HS-5 (cell line): Measurements from ENCODE around the gene SKI.

Experiments
- DNase-seq: peaks from one replicate; pipeline ENCODE4 v3.0.0-alpha.2; 2012; ENCODE audit warnings: low read depth

Gene SKI

DNA sequence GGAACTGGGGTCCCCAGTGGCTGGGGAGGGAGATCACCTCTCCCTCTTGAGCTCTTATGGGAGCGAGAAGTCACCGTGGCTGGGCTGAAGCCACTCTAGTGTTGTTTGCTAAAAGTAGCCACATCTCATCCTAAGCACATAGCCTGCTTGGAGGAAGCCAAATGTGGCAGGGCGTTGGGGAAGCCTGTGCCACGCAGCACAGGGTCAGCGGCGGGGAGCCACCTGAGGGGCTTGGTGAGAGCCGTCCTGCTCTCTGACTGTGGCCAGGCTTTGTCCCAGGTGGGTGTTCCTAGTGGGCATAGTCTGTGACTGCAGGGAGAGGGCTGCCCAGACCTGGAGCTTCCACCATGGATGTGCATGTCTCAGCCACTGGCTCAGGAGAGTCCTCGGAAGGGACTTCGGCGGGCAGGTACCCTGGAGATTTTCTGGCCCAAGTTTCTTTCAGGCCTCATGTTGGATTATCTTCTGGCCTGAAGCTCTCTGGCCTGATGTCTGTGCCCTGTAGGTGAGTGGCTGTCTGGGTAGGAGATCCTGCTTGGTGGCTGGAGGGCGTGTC, 124.3 kb downstream of the SKI start:
- no peak for DNase-seq

DNA sequence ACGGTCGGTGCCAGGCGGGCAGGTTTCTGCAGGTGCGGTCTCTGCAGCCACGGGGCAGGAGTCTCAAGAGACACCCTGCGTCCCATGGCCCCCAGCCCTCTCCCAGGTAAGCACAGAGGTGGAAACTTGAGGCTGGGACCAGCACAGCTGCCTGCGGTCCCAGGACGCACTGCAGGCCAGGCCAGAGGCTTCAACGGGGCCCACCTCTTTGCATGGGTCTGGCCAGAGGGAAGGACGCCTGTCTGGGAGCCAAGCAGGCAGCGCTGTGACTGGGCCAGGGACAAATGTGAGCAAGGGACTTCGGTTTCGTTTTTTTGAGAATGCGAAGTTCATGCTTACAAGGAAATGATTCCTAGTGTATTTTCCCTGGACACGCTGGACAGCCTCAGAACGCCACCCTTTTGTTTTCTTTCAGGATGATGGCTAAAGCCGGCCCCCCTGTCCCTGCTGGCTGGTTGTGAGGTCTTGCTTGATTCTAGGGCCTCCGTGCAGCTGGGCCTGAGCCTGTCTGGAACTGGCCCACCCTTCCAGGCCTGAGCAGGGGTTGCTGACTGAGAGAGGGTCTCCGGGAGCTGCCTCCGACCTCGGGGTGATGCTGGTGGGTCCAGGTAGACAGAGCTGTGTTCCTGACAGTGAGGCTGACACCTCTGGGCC, 124.9 kb downstream of the SKI start:
- DNase-seq: no peak

DNA sequence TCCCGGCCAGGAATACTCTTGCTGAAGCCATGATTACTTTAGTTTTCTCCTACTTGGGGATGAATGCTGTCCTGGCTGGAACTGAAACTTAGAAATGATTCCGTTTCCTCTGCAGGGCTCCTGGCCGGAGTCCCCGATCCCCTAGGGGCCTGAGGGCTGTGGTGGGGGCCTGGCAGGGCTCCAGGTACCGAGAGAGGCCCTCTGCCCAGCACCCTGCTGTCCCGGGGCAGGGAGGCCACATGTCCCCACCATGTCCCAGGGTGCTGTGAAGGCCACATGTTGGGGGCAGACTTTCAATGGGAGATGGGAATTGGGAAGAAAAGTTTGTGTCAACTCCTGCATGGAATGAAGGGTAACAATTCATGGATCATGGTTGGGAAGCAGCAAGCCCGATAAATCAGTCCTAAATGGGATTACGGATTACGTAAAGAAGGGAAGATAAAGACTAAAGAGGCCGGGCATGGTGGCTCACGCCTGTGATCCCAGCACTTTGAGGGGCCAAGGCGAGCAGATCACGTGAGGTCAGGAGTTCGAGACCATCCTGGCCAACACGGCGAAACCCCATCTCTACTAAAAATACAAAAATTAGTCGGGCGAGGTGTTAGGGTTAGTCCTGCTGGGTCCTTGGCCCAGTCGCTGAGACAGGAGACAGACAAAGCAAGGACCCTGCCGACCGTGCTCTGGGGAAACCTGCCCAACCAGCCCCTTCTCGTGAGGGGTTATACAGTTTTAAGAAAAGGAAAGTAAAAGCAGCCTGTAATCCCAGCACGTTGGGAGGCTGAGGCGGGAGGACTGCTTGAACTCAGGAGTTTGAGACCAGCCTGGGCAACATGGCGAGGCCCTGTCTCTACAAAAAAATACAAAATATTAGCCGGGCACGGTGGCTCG, 125.7 kb downstream of the SKI start:
- DNase-seq: no peak

DNA sequence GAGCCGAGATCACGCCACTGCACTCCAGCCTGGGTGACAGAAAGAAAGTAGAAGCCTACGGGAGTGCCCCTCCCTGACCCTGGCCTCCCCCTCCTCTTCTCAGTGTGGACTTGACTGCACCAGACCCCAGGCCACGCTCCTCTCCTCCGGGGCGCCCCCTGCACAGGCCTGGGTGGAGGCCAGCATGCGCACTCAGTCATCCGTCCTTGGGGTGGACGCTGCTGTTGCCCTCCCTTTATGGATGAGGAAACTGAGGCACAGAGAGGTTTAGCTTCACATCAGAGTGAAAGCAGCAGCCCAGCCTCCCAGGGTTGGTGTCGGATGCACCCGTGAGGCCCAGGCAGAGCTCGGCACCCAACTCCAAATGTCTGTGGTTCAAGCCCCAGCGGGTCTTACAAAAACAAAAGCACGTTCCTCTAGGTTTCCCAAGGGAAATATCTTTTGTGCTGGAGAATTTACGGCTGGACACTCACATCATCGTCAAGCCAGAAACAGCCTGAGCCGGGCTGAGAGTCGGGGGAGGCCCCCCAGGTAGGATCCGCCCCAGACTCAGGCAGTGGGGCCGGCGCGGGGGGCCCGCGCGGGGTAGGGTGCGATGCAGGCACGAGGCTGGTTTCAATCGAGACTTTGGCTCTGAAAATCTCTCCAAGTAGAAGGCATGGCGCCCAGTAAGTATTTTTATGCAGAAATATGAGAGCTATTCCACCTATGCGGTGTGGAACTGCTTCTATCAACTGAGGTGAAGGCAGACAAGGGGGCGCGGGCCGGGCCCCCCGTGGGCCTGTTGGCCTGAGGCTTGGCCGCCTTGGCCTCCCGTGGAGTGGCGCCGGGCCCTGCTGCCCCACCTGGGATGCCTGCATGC, 126.6 kb downstream of the SKI start:
- no peak for DNase-seq

DNA sequence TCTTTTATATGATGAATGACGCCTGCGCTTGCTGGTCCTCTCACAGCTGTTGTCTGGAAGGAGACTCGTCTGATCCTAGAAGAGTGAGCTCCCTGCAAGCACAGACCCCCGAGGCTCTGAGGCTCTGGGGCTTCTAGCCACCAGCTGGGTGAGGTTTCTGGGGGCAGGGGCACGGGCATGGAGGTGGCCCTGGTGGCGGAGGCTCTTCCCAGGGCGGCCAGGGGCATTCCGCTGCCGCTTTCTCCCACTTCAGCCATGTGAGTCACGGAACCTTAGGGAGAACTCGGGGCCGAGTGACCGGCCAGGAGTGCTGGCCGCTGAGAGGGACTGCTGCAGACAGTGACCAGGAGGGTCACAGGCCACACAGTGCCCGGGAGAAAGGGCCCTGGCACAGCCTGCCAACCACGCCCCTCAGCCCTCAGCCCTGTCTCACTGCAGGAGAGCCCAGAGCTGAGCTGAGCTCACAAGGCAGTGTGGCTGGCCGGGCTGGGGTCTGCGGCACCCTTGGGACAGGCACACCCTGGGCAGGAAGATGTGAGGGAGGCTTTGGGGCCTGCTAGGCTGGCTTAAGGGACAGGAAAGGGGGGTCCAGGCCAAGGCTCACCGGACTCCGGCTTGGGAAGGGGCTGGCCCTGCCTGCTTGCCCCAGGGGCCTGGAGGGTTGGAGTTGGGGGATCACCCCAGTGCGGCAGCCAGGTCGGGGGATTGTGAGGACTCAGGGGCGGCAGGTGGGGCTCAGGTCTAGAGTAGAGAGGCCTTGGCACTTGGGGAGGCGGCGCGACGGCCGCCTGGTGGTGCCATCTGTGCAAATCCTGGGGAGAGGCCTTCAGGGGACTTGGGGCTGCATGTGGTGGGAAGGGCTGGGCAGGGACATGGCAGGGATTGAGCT, 127.5 kb downstream of the SKI start:
- DNase-seq: no peak

DNA sequence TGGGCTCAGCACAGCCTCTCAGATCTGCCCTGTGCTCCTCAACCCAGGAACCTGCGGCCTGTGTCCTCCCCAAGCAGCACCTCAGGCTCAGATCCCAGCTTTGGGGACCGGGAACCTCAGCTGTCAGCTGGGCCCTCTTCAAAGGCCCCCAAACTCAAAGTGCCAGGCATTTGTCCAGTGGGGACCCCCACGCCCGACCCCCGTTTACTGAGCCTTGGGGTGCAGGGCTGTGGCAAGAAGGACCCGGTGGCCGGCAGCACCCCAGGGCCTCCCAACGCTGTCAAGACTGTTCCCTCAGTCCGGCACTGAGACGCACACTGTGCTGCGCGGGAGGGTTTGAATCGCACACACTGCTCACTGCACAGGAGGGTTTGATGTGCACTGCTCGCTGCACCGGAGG, 128.3 kb downstream of the SKI start:
- DNase-seq: no peak

DNA sequence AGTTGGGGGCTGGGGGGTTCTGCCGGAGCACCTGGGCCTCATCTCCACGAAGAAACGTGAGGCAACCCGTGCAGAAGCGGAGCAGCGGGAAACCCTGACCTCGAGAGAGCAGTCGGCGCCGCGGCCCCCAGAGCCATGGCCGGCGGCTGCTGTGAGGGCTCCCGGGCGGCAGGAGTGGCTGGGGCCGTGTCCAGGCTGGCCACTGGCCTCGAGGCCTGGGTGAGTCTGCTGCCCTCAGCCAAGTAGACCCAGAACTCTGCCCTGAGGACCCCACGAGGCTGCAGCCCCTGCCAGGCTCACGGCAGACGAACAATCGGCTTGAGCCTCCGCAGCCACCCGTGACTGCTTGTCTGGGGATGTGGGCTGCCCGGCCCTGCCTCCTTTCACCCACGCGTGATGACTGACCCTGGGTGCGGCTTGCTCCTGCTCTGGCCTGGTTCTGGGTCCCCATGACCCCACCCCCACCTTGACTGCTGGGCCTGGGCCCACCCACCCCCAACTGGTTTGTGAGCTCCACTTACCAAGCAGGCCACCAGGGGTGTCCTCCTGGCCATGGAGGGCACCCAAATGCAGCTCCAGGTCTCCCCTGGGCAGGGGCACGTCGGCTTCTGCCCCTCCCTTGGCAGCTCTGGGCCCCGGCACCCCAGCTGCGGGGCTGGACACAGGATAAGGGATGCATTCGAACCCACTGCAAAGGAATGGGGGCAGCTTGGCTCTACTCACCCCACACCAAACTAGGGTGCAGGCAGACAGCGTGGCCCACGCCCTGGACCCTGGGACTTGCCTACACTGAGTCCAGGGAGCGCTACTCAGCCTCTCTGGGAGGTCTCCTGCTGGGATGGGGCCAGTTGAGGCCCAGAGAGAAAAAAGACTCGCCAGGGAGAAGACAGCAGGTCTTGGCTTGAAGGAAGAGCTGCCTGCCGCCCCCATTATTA, 129.1 kb downstream of the SKI start:
- DNase-seq: no peak

DNA sequence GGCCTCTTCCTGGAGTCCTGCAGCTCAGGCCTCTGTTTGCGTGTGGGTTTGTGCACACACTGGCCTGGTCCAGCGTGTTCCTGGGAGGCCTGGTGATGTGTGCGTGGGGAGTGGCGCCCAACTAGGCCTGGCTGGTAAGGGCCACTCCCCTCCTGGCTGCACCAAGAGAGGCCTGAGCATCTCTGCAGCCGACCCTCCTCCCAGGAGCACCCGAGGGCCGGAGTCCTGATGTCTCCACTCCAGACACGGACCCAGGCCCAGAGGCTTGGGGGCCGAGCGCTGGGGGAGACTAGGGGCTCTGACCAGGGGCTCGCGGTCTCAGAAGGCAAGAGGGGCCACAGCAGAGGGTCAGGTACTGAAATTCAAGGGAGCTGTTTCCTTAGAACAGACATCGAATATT, 130.0 kb downstream of the SKI start:
- DNase-seq: no peak

DNA sequence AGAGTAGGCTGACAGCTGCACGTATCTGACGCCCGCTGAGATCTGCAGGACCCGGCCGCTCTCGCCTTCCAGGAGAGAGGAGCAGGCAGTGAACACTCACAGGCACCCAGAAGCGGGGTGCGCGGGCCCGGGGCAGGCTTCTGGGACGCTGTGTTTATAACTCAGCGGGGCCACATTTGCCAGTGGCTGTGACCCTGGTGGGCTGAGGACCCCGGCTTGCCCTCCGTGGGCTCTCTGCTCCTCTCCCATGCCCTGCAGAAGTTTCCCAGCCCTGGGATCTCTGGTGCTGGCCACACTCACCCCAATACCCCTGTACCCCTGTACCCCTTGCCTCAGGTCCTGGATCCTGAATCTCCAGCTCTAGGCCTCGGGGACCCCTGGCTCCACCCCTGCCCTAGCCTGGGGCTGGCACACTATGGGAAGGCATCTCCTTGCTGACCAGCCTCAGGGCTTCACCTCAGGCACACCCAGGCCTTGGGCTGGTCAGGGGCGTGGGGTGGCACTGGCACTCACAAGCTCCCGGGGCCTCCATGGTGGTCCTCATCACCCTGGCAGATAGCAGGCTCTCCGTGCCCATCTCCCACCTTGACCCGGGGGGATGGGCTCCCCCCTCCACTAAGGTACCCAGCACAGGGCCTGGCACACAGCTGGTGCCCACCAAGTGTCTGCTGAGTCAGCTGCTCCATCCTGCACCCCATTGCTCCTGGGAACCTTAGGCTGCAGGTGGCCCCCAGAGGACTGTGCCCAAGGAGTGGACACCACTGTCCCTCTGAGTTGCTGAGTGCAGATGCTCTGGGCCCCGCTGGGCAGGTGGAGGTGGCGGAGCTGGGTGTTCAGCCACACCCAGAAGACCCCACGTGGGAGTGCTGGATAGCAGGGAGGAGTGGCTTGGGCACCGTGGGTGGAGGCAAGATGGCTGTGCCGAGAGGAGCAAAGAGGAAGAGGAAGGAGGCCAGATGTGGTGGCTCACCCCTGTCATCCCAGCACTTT, 130.8 kb downstream of the SKI start:
- DNase-seq: no peak
